Measurements from ENCODE around the gene ERC2. TPM values are rescaled to one million over a fixed set of nuclear protein-coding genes. Genes with fewer than 3 reads are reported as not detected.

Gene ERC2
- total and polyA plus RNA-seq, 2 of the 13 experiments (the other 11 are each of a cell fraction or from before 2014, with no cell fraction given), result 0.16 to 0.22 TPM

- Histone ChIP-seq H3K27ac (ENCODE audit: extremely low read length, insufficient read depth, low read length) (no peak overlapping the region), H3K9me3 (ENCODE audit: low read length) (no peaks in the 10 kb centered on the region), H3K4me1 (ENCODE audit: insufficient read depth, low read length) (no peaks in the 10 kb centered on the region), H3K79me2 (ENCODE audit: insufficient read depth, low read length) (no peaks in the 10 kb centered on the region), H3K4me2 (ENCODE audit: low read depth, low read length) (no peak overlapping the region), H3K9ac (ENCODE audit: insufficient read depth, low read depth, low read length) (no peak overlapping the region), H2AFZ (ENCODE audit: low read length) (no peak overlapping the region), H3K27me3 (ENCODE audit: control insufficient read depth in 1 of 2, insufficient read depth in 2 of 2, low read length in 2 of 2) (no peaks in the 10 kb centered on the region), H4K20me1 (ENCODE audit: insufficient read depth, low read length) (no peaks in the 10 kb centered on the region), H3K4me3 (replicated peaks in 1 of 3; ENCODE audit: insufficient read depth in 1 of 3, low read depth in 2 of 3, low read length in 3 of 3) (no peak overlapping the region), H3K36me3 (replicated peaks in 1 of 2; ENCODE audit: control insufficient read depth in 1 of 2, insufficient read depth in 2 of 2, low read length in 2 of 2) (no peaks in the 10 kb centered on the region)
- ChIA-PET POLR2A (no interaction called here), CTCF (ENCODE audit: low intra/inter-chr PET ratio, low total read pairs) (no interaction called here)
- WGBS (ENCODE audit: low lambda C conversion rate), result 48% methylated on average over 6 of the region's 6 CpGs
- ATAC-seq (no peak), DNase-seq (ENCODE audit: low spot score) (no peak), FAIRE-seq (no peak)
- in situ Hi-C loops (cut with HindIII; ENCODE audit: extremely low pct_ligation_motif_present, low pct_unique_long_range_greater_than_20kb) (no loop called here), intact Hi-C loops (cut with micrococcal nuclease; ENCODE audit: unreplicated experiment) (no loop called here)
- no peak for TF ChIP-seq ZNF101 (CRISPR knock-in tag; IDR thresholded peaks at IDR 0.05; ENCODE audit: borderline replicate concordance, low read depth)
- TF ChIP-seq SP4 (CRISPR knock-in tag; IDR thresholded peaks at IDR 0.05), result no peak
- TF ChIP-seq ZNF580 (CRISPR knock-in tag; IDR thresholded peaks at IDR 0.05; ENCODE audit: borderline replicate concordance, low read depth), result no peak
- no TSS peak for BruUV-seq (replicated peaks)
Measured at GRCh38 chr3:55607844-55608243, 860.4 kb downstream of the ERC2 start.

GRCh38 chr3:55607175-55607574, 861.1 kb downstream of the ERC2 start:
- Histone ChIP-seq H3K9me3 (ENCODE audit: low read length) (no peaks in the 10 kb centered on the region), H3K36me3 (replicated peaks in 1 of 2; ENCODE audit: control insufficient read depth in 1 of 2, insufficient read depth in 2 of 2, low read length in 2 of 2) (no peaks in the 10 kb centered on the region), H3K4me2 (ENCODE audit: low read depth, low read length) (no peak overlapping the region), H2AFZ (ENCODE audit: low read length) (no peak overlapping the region), H3K79me2 (ENCODE audit: insufficient read depth, low read length) (no peaks in the 10 kb centered on the region), H3K27me3 (ENCODE audit: control insufficient read depth in 1 of 2, insufficient read depth in 2 of 2, low read length in 2 of 2) (0 out of 5 replicates have a peak, but pooled peaks cover 0 to under 1% of the 10 kb centered on the region in 2 experiments), H3K4me3 (replicated peaks in 1 of 3; ENCODE audit: insufficient read depth in 1 of 3, low read depth in 2 of 3, low read length in 3 of 3) (no peak overlapping the region), H3K27ac (ENCODE audit: extremely low read length, insufficient read depth, low read length) (no peak overlapping the region), H3K4me1 (ENCODE audit: insufficient read depth, low read length) (no peaks in the 10 kb centered on the region), H4K20me1 (ENCODE audit: insufficient read depth, low read length) (no peaks in the 10 kb centered on the region), H3K9ac (ENCODE audit: insufficient read depth, low read depth, low read length) (no peak overlapping the region)
- intact Hi-C loops (cut with micrococcal nuclease; ENCODE audit: unreplicated experiment), result no loop called here
- ATAC-seq (no peak), FAIRE-seq (no peak), DNase-seq (ENCODE audit: low spot score) (no peak)
- in situ Hi-C loops (cut with HindIII; ENCODE audit: extremely low pct_ligation_motif_present, low pct_unique_long_range_greater_than_20kb), result no loop called here
- no TSS peak for BruUV-seq (replicated peaks)
- 43% methylated on average over 1 of the region's 5 CpGs for WGBS (ENCODE audit: low lambda C conversion rate)
- TF ChIP-seq CENPX (CRISPR knock-in tag; IDR thresholded peaks at IDR 0.05) (no peak), ZNF552 (CRISPR knock-in tag; IDR thresholded peaks at IDR 0.05; ENCODE audit: borderline replicate concordance) (no peak), ZNF34 (CRISPR knock-in tag; IDR thresholded peaks at IDR 0.05; ENCODE audit: borderline replicate concordance) (no peak), NBN (conservative IDR thresholded peaks at IDR 0.05) (no peak)
- CTCF ChIA-PET (ENCODE audit: low intra/inter-chr PET ratio, low total read pairs), result no interaction called here
- POLR2A ChIA-PET, result no interaction called here
